ENCODE measurements around the gene TEX14.

The TEX14 gene

GRCh38 chr17:58641887-58642311 is 49.9 kb downstream of the TEX14 start:
- no peak for DNase-seq

GRCh38 chr17:58640202-58640601 is 51.6 kb downstream of the TEX14 start:
- no peak for DNase-seq

GRCh38 chr17:58639681-58640080 is 52.2 kb downstream of the TEX14 start:
- no peak for DNase-seq

GRCh38 chr17:58637011-58637570 is 54.8 kb downstream of the TEX14 start:
- DNase-seq: no peak

- no peak for DNase-seq
Observed at GRCh38 chr17:58632324-58633314, 59.2 kb downstream of the TEX14 start.

- peak; percentile 98 for DNase-seq
Observed at GRCh38 chr17:58631523-58632323, 60.1 kb downstream of the TEX14 start.

- DNase-seq: no peak
Observed at GRCh38 chr17:58630883-58631522, 60.8 kb downstream of the TEX14 start.

- DNase-seq: no peak
Observed at GRCh38 chr17:58626905-58627304, 64.9 kb downstream of the TEX14 start.

GRCh38 chr17:58624751-58625150 is 67.1 kb downstream of the TEX14 start:
- DNase-seq: no peak

- DNase-seq: no peak
Observed at GRCh38 chr17:58621174-58621573, 70.7 kb downstream of the TEX14 start.

GRCh38 chr17:58618336-58618735 is 73.5 kb downstream of the TEX14 start:
- no peak for DNase-seq

- DNase-seq: no peak
Observed at GRCh38 chr17:58617563-58617962, 74.3 kb downstream of the TEX14 start.

GRCh38 chr17:58615768-58616659 is 75.8 kb downstream of the TEX14 start:
- DNase-seq: no peak

- peak; percentile 33 for DNase-seq
Observed at GRCh38 chr17:58614859-58615459, 76.9 kb downstream of the TEX14 start.

GRCh38 chr17:58611331-58611730 is 80.5 kb downstream of the TEX14 start:
- no peak for DNase-seq

GRCh38 chr17:58606934-58607333 is 84.9 kb downstream of the TEX14 start:
- no peak for DNase-seq

- DNase-seq: no peak
Observed at GRCh38 chr17:58605986-58606385, 85.9 kb downstream of the TEX14 start.

- DNase-seq: no peak
Observed at GRCh38 chr17:58605470-58605869, 86.4 kb downstream of the TEX14 start.

GRCh38 chr17:58601976-58602375 is 89.9 kb downstream of the TEX14 start:
- no peak for DNase-seq

GRCh38 chr17:58597371-58597770 is 94.5 kb downstream of the TEX14 start:
- no peak for DNase-seq

- peak; percentile 6 for DNase-seq
Observed at GRCh38 chr17:58595194-58595792, 96.6 kb downstream of the TEX14 start.

Data from GF-D8 (cell line).